HepG2 (cell line): ENCODE results near the gene ADGRV1. TPM values are rescaled to one million over a fixed set of nuclear protein-coding genes. Genes with fewer than 3 reads are reported as not detected.

ENCODE experiments used
- ATAC-seq: fragments of 200-7000 bp; cut with Tn5 transposase; 3 replicates; pipeline ENCODE4 v1.9.1; 2020; ENCODE audit warnings: mild to moderate bottlenecking, moderate library complexity
- BruUV-seq: library from RNA; stranded (reverse); fragments of 400-500 nt; replicated peaks from 2 replicates; lab custom pipeline; 2021; lab: Mats Ljungman, UMichigan
- CTCF ChIA-PET: fragments of 300-600 bp; formaldehyde crosslinking; extraction: SDS; loops from one replicate; lab custom pipeline; 2021; ENCODE audit warnings: low total read pairs, inconsistent platforms, low intra/inter-chr PET ratio; lab: Yijun Ruan, JAX
- POLR2A ChIA-PET: fragments of 350-600 bp; sonication (Branson Sonifier 250); formaldehyde crosslinking; loops from one replicate; lab custom pipeline; 2020; ENCODE audit warnings: antibody characterized with exemption, inconsistent platforms; lab: Yijun Ruan, JAX
- DNase-seq: peaks from one replicate; pipeline ENCODE4 v3.0.0-alpha.2; 2015; ENCODE audit warnings: low spot score
- FAIRE-seq: peaks from 3 replicates; lab custom pipeline; 2011; peaks lifted over from hg19 to GRCh38; lab: Jason Lieb, UNC
- H2AFZ ChIP-seq: one replicate; pipeline ENCODE4 v1.6.1; 2011; ENCODE audit warnings: low read length, inconsistent platforms
- H3K27ac ChIP-seq: fragments of 300-600 bp; 3 replicates; pipeline ENCODE4 v1.8.0; 2011; ENCODE audit warnings: mixed run types, mild to moderate bottlenecking, mixed read lengths, low read length, inconsistent platforms; ENCODE audit not compliant: insufficient read depth; ENCODE audit errors: extremely low read length
- H3K27me3 ChIP-seq, 2 experiments: fragments of 200-600 bp in 1 of 2; 2 replicates in 1 of 2; 3 replicates in 1 of 2; pipeline versions ENCODE4 v1.6.0 to v1.8.0; 2011; ENCODE audit warnings: low read length in 2 of 2, mild to moderate bottlenecking in 2 of 2, moderate library complexity in 2 of 2, inconsistent platforms in 1 of 2; ENCODE audit not compliant: insufficient read depth in 2 of 2, control insufficient read depth in 1 of 2
- H3K36me3 ChIP-seq, 2 experiments: fragments of 200-600 bp in 1 of 2; replicated peaks in 1 of 2; 2 replicates in 1 of 2; 3 replicates in 1 of 2; pipeline versions ENCODE4 v1.5.1 to v1.8.0; 2011; ENCODE audit warnings: low read length in 2 of 2, inconsistent platforms in 1 of 2; ENCODE audit not compliant: insufficient read depth in 2 of 2, control insufficient read depth in 1 of 2
- H3K4me1 ChIP-seq: 2 replicates; pipeline ENCODE4 v1.5.1; 2012; ENCODE audit warnings: low read length, inconsistent platforms; ENCODE audit not compliant: insufficient read depth
- H3K4me2 ChIP-seq: 2 replicates; pipeline ENCODE4 v1.6.0; 2011; ENCODE audit warnings: low read depth, low read length, inconsistent platforms
- H3K4me3 ChIP-seq, 3 experiments: fragments of 200-600 bp in 1 of 3; sonication (generic), shearing (Covaris generic) in 1 of 3; replicated peaks in 1 of 3; 2 replicates each; pipeline ENCODE4 v1.5.1; 2011 to 2016; ENCODE audit warnings: low read length in 3 of 3, inconsistent platforms in 2 of 3, low read depth in 2 of 3, mild to moderate bottlenecking in 2 of 3, control low read depth in 1 of 3, mixed read lengths in 1 of 3; ENCODE audit not compliant: insufficient read depth in 1 of 3
- H3K79me2 ChIP-seq: one replicate; pipeline ENCODE4 v1.6.1; 2011; ENCODE audit warnings: low read length, inconsistent platforms; ENCODE audit not compliant: insufficient read depth
- H3K9ac ChIP-seq: 2 replicates; pipeline ENCODE4 v1.6.0; 2011; ENCODE audit warnings: mild to moderate bottlenecking, low read depth, low read length, inconsistent platforms; ENCODE audit not compliant: insufficient read depth
- H3K9me3 ChIP-seq: 2 replicates; pipeline ENCODE4 v1.5.1; 2012; ENCODE audit warnings: mild to moderate bottlenecking, low read length
- H4K20me1 ChIP-seq: 2 replicates; pipeline ENCODE4 v1.6.0; 2011; ENCODE audit warnings: inconsistent platforms, mild to moderate bottlenecking, low read length, moderate library complexity; ENCODE audit not compliant: insufficient read depth
- ARID3A ChIP-seq: IDR thresholded peaks from 2 replicates; pipeline ENCODE4 v1.6.1; 2012; ENCODE audit warnings: low read depth, low read length, improper control_type of control experiment
- BHLHE40 ChIP-seq: IDR thresholded peaks from 2 replicates; pipeline ENCODE4 v1.6.1; 2011; ENCODE audit warnings: low read length, improper control_type of control experiment
- CTCF ChIP-seq: sonication (generic); formaldehyde crosslinking; IDR thresholded peaks from 2 replicates; pipeline ENCODE4 v1.5.0; 2020; ENCODE audit warnings: mild to moderate bottlenecking, missing genetic modification reagents, moderate library complexity
- ETS1 ChIP-seq: sonication (generic); formaldehyde crosslinking; IDR thresholded peaks from 2 replicates; pipeline ENCODE4 v1.4.0; 2020; ENCODE audit warnings: missing genetic modification reagents
- GATA4 ChIP-seq: sonication (generic); IDR thresholded peaks from 2 replicates; pipeline ENCODE4 v1.6.1; 2016; ENCODE audit warnings: antibody characterized with exemption, low read depth, borderline replicate concordance
- GATAD2A ChIP-seq: IDR thresholded peaks from 2 replicates; pipeline ENCODE4 v1.6.1; 2016
- NR0B2 ChIP-seq: sonication (generic); formaldehyde crosslinking; IDR thresholded peaks from 2 replicates; pipeline ENCODE4 v1.4.0; 2020; ENCODE audit warnings: mild to moderate bottlenecking, missing genetic modification reagents
- RAD51 ChIP-seq: fragments of 450-650 bp; IDR thresholded peaks from 2 replicates; pipeline ENCODE4 v1.6.1; 2016; ENCODE audit warnings: borderline replicate concordance
- ZC3H4 ChIP-seq: sonication (generic); formaldehyde crosslinking; IDR thresholded peaks from 2 replicates; pipeline ENCODE4 v1.4.0; 2020; ENCODE audit warnings: missing genetic modification reagents, borderline replicate concordance
- ZNF121 ChIP-seq: sonication (generic); formaldehyde crosslinking; IDR thresholded peaks from 2 replicates; pipeline ENCODE4 v1.5.0; 2020; ENCODE audit warnings: mild to moderate bottlenecking, missing genetic modification reagents
- ZNF18 ChIP-seq: sonication (generic); formaldehyde crosslinking; IDR thresholded peaks from 2 replicates; pipeline ENCODE4 v1.8.0; 2022; ENCODE audit warnings: mild to moderate bottlenecking, missing genetic modification reagents; ENCODE audit not compliant: insufficient replicate concordance
- ZNF670 ChIP-seq: sonication (generic); formaldehyde crosslinking; IDR thresholded peaks from 2 replicates; pipeline ENCODE4 v1.8.0; 2022; ENCODE audit warnings: mild to moderate bottlenecking, missing genetic modification reagents, borderline replicate concordance
- ZNF772 ChIP-seq: sonication (generic); formaldehyde crosslinking; IDR thresholded peaks from 2 replicates; pipeline ENCODE4 v1.5.0; 2020; ENCODE audit warnings: mild to moderate bottlenecking, missing genetic modification reagents
- WGBS: methylation state at CpG from one replicate; pipeline ENCODE4 v1.1.6; 2017; ENCODE audit warnings: low lambda C conversion rate; 5-methylcytosine and 5-hydroxymethylcytosine counted together
- in situ Hi-C: cut with HindIII; loops from 2 replicates; pipeline ENCODE4 v1.10.0; 2017; ENCODE audit warnings: low pct_unique_long_range_greater_than_20kb; ENCODE audit not compliant: extremely low pct_ligation_motif_present
- intact Hi-C: fragments of 100-400 bp; cut with micrococcal nuclease; formaldehyde crosslinking; loops from one replicate; pipeline ENCODE4 v1.10.0; 2022; ENCODE audit not compliant: unreplicated experiment
- polyA plus RNA-seq, 8 experiments: library from polyadenylated mRNA; depleted of rRNA in 3 of 8; stranded (reverse) in 7 of 8; unstranded in 1 of 8; fragments of >200 nt; fragmentation: Illumina TruSeq in 4 of 8; extraction: Trizol in 4 of 8; gene quantifications; 2 replicates each; pipeline versions ENCODE4 v1.2.1 to v1.2.3, GENCODE V29; 2011 to 2016; ENCODE audit warnings: low read depth in 4 of 8, missing spikeins in 1 of 8, mixed read lengths in 1 of 8; ENCODE audit not compliant: insufficient read depth in 1 of 8
- total RNA-seq, 5 experiments: library from RNA; depleted of rRNA; stranded (reverse); fragments of >200 nt; fragmentation: Illumina TruSeq; extraction: Trizol; gene quantifications; 2 replicates each; pipeline ENCODE4 v1.2.3, GENCODE V29; 2016; ENCODE audit warnings: low read depth in 1 of 5

Gene ADGRV1
- total and polyA plus RNA-seq, 2 of the 13 experiments (the other 11 are each of a cell fraction or from before 2014, with no cell fraction given): 1.7 to 3.9 TPM

- TF ChIP-seq ZNF670 (CRISPR knock-in tag): no peak
Observed at GRCh38 chr5:90530736-90531487, 27.7 kb upstream of the ADGRV1 start (continued).

GRCh38 chr5:90533794-90534193 lies 24.8 kb upstream of the ADGRV1 start:
- H3K27ac ChIP-seq: no peak overlapping the region
- in situ Hi-C loops: loop anchor here (10.0 kb wide), 1 partner anchor 99 kb away; no protein-coding TSS in a partner anchor
- ChIA-PET POLR2A (no interaction called here), CTCF (no interaction called here)
- no peaks in the 10 kb centered on the region for H3K9me3 ChIP-seq
- no peak overlapping the region for H3K9ac ChIP-seq
- peaks cover 0 to 4% of the 10 kb centered on the region in 2 experiments; a peak in 1 of 5 replicates for H3K27me3 ChIP-seq
- FAIRE-seq (no peak), ATAC-seq (no peak), DNase-seq (no peak)
- H3K4me2 ChIP-seq: no peak overlapping the region
- no peak overlapping the region for H2AFZ ChIP-seq
- no peaks in the 10 kb centered on the region for H3K36me3 ChIP-seq
- 0% methylated on average over 3 of the region's 3 CpGs for WGBS
- H3K4me3 ChIP-seq: no peak overlapping the region
- TF ChIP-seq BHLHE40 (no peak), GATAD2A (CRISPR knock-in tag) (no peak), ZNF18 (CRISPR knock-in tag) (no peak), ZNF121 (no peak), NR0B2 (CRISPR knock-in tag) (no peak), ZC3H4 (CRISPR knock-in tag) (no peak), CTCF (CRISPR knock-in tag) (no peak), RAD51 (no peak), ARID3A (no peak), GATA4 (no peak), ZNF772 (CRISPR knock-in tag) (no peak), ETS1 (CRISPR knock-in tag) (no peak)
- H3K4me1 ChIP-seq: 0 out of 2 replicates have a peak, but pooled peaks cover 8% of the 10 kb centered on the region
- intact Hi-C loops: no loop called here
- BruUV-seq: no TSS peak
- H4K20me1 ChIP-seq: no peaks in the 10 kb centered on the region
- H3K79me2 ChIP-seq: peaks cover 6% of the 10 kb centered on the region
